ENCODE data around the gene AATK. TPM values are rescaled to one million over a fixed set of nuclear protein-coding genes. Genes with fewer than 3 reads are reported as not detected.

AATK gene
- total and polyA plus RNA-seq, 9 of the 15 experiments (the other 6 are each of a cell fraction or from before 2014, with no cell fraction given), result 0.11 to 0.55 (median 0.38) TPM; not detected in 5

GRCh38 chr17:81162491-81162890 lies 3.5 kb downstream of the AATK start:
- Histone ChIP-seq H4K20me1 (replicated peaks; ENCODE audit: control insufficient read depth, insufficient read depth, low read length) (peaks cover 2% of the 10 kb centered on the region; the same call in 1 of the 2 replicates), H3K4me3 (no peak overlapping the region), H3K4me2 (ENCODE audit: insufficient read depth, low read length) (no peak overlapping the region), H3K36me3 (ENCODE audit: control insufficient read depth, insufficient read depth, low read length) (no peaks in the 10 kb centered on the region), H3K9me1 (ENCODE audit: control insufficient read depth, insufficient read depth, low read length) (no peaks in the 10 kb centered on the region), H3K79me2 (ENCODE audit: control insufficient read depth, insufficient read depth, low read length) (no peaks in the 10 kb centered on the region), H3K9me3 (replicated peaks; ENCODE audit: control insufficient read depth, insufficient read depth, low read depth, low read length) (no peaks in the 10 kb centered on the region), H3K27ac (ENCODE audit: extremely low read depth, low read depth, low read length) (no peak overlapping the region), H3K27me3 (ENCODE audit: control insufficient read depth in 2 of 2, insufficient read depth in 2 of 2, low read length in 2 of 2) (peaks cover 44 to 90% of the 10 kb centered on the region in 2 experiments; a peak in 4 of 5 replicates), H2AFZ (ENCODE audit: low read depth, low read length) (no peak overlapping the region), H3K9ac (ENCODE audit: insufficient read depth in 1 of 2, low read depth in 2 of 2, low read length in 2 of 2) (no peak overlapping the region), H3K4me1 (replicated peaks in 1 of 2; ENCODE audit: control insufficient read depth in 2 of 2, insufficient read depth in 2 of 2, low read length in 2 of 2) (peaks cover 0 to 81% of the 10 kb centered on the region in 2 experiments; a peak in 2 of 5 replicates)
- no TSS peak for BruUV-seq (replicated peaks)
- intact Hi-C loops (cut with micrococcal nuclease), result no loop called here
- no peak for TF ChIP-seq GATAD2A (IDR thresholded peaks at IDR 0.05)
- TF ChIP-seq FIP1L1 (IDR thresholded peaks at IDR 0.05; ENCODE audit: low read depth, low read length, poor library complexity, severe bottlenecking), result no peak
- TF ChIP-seq SP2 (IDR thresholded peaks at IDR 0.05; ENCODE audit: extremely low read depth, low read depth, low read length, poor library complexity, severe bottlenecking), result no peak
- no peak for TF ChIP-seq PPARD (CRISPR knock-in tag; IDR thresholded peaks at IDR 0.05)
- no peak for TF ChIP-seq EWSR1 (IDR thresholded peaks at IDR 0.05; ENCODE audit: borderline replicate concordance, low read depth, partially characterized antibody)
- no peak for TF ChIP-seq TCFL5 (CRISPR knock-in tag; conservative IDR thresholded peaks at IDR 0.05)
- TF ChIP-seq RBM39 (optimal IDR thresholded peaks at IDR 0.05; ENCODE audit: low read depth, low read length), result no peak
- TF ChIP-seq ZNF584 (CRISPR knock-in tag; IDR thresholded peaks at IDR 0.05; ENCODE audit: low read depth), result no peak
- TF ChIP-seq TCF3 (CRISPR knock-in tag; IDR thresholded peaks at IDR 0.05), result no peak
- TF ChIP-seq STAT5B (CRISPR knock-in tag; IDR thresholded peaks at IDR 0.05), result no peak
- TF ChIP-seq, protein P1, sequence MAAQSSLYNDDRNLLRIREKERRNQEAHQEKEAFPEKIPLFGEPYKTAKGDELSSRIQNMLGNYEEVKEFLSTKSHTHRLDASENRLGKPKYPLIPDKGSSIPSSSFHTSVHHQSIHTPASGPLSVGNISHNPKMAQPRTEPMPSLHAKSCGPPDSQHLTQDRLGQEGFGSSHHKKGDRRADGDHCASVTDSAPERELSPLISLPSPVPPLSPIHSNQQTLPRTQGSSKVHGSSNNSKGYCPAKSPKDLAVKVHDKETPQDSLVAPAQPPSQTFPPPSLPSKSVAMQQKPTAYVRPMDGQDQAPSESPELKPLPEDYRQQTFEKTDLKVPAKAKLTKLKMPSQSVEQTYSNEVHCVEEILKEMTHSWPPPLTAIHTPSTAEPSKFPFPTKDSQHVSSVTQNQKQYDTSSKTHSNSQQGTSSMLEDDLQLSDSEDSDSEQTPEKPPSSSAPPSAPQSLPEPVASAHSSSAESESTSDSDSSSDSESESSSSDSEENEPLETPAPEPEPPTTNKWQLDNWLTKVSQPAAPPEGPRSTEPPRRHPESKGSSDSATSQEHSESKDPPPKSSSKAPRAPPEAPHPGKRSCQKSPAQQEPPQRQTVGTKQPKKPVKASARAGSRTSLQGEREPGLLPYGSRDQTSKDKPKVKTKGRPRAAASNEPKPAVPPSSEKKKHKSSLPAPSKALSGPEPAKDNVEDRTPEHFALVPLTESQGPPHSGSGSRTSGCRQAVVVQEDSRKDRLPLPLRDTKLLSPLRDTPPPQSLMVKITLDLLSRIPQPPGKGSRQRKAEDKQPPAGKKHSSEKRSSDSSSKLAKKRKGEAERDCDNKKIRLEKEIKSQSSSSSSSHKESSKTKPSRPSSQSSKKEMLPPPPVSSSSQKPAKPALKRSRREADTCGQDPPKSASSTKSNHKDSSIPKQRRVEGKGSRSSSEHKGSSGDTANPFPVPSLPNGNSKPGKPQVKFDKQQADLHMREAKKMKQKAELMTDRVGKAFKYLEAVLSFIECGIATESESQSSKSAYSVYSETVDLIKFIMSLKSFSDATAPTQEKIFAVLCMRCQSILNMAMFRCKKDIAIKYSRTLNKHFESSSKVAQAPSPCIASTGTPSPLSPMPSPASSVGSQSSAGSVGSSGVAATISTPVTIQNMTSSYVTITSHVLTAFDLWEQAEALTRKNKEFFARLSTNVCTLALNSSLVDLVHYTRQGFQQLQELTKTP (IDR thresholded peaks at IDR 0.05; ENCODE audit: low read depth in 1 of 2, partially characterized antibody in 2 of 2), result no peak
- no peak for TF ChIP-seq ZBTB49 (CRISPR knock-in tag; IDR thresholded peaks at IDR 0.05; ENCODE audit: borderline replicate concordance)
- no peak for TF ChIP-seq ZNF384 (IDR thresholded peaks at IDR 0.05; ENCODE audit: low read depth, low read length)
- TF ChIP-seq, protein P2, sequence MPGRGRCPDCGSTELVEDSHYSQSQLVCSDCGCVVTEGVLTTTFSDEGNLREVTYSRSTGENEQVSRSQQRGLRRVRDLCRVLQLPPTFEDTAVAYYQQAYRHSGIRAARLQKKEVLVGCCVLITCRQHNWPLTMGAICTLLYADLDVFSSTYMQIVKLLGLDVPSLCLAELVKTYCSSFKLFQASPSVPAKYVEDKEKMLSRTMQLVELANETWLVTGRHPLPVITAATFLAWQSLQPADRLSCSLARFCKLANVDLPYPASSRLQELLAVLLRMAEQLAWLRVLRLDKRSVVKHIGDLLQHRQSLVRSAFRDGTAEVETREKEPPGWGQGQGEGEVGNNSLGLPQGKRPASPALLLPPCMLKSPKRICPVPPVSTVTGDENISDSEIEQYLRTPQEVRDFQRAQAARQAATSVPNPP (IDR thresholded peaks at IDR 0.05; ENCODE audit: borderline replicate concordance, insufficient read depth, insufficient read length), result no peak
- FAIRE-seq (no peak), DNase-seq (ENCODE audit: extremely low read depth in 1 of 4, low spot score in 3 of 4) (no peak), ATAC-seq (no peak)
- in situ Hi-C loops (cut with MboI), result no loop called here
- ChIA-PET POLR2A (interaction anchor here (1.0 kb wide), 1 partner anchor 37 kb away, joined by 3 read pairs; no protein-coding TSS in a partner anchor), CTCF (ENCODE audit: low intra/inter-chr PET ratio) (no interaction called here)
- 5% methylated on average over 11 of the region's 11 CpGs for WGBS (ENCODE audit: insufficient coverage, low coverage, missing lambda C conversion rate)
